ENCODE measurements around the gene FAM131A. TPM values are rescaled to one million over a fixed set of nuclear protein-coding genes. Genes with fewer than 3 reads are reported as not detected.

Gene FAM131A
- polyA plus RNA-seq, 1 donor from 2014 or later, result 141 TPM

DNA sequence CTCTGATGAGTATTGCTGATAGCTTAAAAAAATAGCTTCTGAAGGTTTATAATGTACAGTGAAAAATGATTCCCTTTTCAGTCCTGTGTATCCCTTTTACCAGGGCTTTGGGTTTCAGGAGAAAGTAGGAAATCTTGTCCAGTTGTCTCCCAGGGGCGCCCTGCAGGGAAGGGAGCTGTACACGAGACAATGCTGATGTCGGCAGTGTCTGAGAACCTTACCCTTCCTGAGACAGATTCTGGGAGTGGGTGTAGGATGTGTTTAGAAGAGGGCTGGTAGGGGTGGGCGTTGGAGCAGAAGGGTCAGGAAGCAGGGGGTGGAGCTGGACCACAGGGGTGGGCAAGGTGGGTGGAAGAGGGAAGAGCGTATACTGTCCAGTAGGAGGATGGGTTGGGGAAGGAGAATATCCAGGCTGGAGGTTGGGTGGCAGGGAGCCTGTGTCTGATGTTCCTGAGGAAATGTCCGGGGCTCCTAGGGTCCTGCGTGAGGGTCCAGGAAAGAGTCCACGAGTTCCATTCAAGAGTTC is 35.0 kb downstream of the FAM131A start:
- no peak for TF ChIP-seq RAD21 (conservative IDR thresholded peaks at IDR 0.05)
- TF ChIP-seq, protein P1, sequence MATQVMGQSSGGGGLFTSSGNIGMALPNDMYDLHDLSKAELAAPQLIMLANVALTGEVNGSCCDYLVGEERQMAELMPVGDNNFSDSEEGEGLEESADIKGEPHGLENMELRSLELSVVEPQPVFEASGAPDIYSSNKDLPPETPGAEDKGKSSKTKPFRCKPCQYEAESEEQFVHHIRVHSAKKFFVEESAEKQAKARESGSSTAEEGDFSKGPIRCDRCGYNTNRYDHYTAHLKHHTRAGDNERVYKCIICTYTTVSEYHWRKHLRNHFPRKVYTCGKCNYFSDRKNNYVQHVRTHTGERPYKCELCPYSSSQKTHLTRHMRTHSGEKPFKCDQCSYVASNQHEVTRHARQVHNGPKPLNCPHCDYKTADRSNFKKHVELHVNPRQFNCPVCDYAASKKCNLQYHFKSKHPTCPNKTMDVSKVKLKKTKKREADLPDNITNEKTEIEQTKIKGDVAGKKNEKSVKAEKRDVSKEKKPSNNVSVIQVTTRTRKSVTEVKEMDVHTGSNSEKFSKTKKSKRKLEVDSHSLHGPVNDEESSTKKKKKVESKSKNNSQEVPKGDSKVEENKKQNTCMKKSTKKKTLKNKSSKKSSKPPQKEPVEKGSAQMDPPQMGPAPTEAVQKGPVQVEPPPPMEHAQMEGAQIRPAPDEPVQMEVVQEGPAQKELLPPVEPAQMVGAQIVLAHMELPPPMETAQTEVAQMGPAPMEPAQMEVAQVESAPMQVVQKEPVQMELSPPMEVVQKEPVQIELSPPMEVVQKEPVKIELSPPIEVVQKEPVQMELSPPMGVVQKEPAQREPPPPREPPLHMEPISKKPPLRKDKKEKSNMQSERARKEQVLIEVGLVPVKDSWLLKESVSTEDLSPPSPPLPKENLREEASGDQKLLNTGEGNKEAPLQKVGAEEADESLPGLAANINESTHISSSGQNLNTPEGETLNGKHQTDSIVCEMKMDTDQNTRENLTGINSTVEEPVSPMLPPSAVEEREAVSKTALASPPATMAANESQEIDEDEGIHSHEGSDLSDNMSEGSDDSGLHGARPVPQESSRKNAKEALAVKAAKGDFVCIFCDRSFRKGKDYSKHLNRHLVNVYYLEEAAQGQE (IDR thresholded peaks at IDR 0.05; ENCODE audit: borderline replicate concordance), result no peak
- no peak for TF ChIP-seq EZH2 (IDR thresholded peaks at IDR 0.05; ENCODE audit: borderline replicate concordance, insufficient read depth, low read length, poor library complexity, severe bottlenecking)
- no peak for TF ChIP-seq TAF1 (IDR thresholded peaks at IDR 0.05; ENCODE audit: low read depth)
- TF ChIP-seq MXI1 (conservative IDR thresholded peaks at IDR 0.05; ENCODE audit: poor library complexity, severe bottlenecking), result no peak
- TF ChIP-seq EP300 (conservative IDR thresholded peaks at IDR 0.05; ENCODE audit: poor library complexity, severe bottlenecking), result no peak
- TF ChIP-seq, protein P2, sequence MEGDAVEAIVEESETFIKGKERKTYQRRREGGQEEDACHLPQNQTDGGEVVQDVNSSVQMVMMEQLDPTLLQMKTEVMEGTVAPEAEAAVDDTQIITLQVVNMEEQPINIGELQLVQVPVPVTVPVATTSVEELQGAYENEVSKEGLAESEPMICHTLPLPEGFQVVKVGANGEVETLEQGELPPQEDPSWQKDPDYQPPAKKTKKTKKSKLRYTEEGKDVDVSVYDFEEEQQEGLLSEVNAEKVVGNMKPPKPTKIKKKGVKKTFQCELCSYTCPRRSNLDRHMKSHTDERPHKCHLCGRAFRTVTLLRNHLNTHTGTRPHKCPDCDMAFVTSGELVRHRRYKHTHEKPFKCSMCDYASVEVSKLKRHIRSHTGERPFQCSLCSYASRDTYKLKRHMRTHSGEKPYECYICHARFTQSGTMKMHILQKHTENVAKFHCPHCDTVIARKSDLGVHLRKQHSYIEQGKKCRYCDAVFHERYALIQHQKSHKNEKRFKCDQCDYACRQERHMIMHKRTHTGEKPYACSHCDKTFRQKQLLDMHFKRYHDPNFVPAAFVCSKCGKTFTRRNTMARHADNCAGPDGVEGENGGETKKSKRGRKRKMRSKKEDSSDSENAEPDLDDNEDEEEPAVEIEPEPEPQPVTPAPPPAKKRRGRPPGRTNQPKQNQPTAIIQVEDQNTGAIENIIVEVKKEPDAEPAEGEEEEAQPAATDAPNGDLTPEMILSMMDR (IDR thresholded peaks at IDR 0.05; ENCODE audit: poor library complexity, severe bottlenecking), result no peak
- TF ChIP-seq POLR2AphosphoS5 (IDR thresholded peaks at IDR 0.05), result no peak
- TF ChIP-seq SMC3 (conservative IDR thresholded peaks at IDR 0.05; ENCODE audit: poor library complexity), result no peak
- H2AFZ ChIP-seq (ENCODE audit: low read depth, low read length), result no peak overlapping the region
- no peak overlapping the region for H3K27ac ChIP-seq (ENCODE audit: low read length)
- H3K27me3 ChIP-seq (ENCODE audit: insufficient read depth, low read depth, low read length), result no peaks in the 10 kb centered on the region
- no peaks in the 10 kb centered on the region for H3F3A ChIP-seq (ENCODE audit: insufficient read depth, low read length, poor library complexity, severe bottlenecking)
- H3K9ac ChIP-seq (ENCODE audit: low read length), result no peak overlapping the region
- H3K9me2 ChIP-seq (ENCODE audit: insufficient read depth, low read length), result no peaks in the 10 kb centered on the region
- no peak overlapping the region for H3K4me3 ChIP-seq (ENCODE audit: low read length)
- H3K79me2 ChIP-seq (replicated peaks; ENCODE audit: insufficient read depth, low read length), result no peaks in the 10 kb centered on the region
- H3K36me3 ChIP-seq (ENCODE audit: insufficient read depth, low read length), result peaks cover 5% of the 10 kb centered on the region
- no peaks in the 10 kb centered on the region for H4K20me1 ChIP-seq (ENCODE audit: insufficient read depth)
- H3K4me2 ChIP-seq (ENCODE audit: low read length), result no peak overlapping the region
- H3K9me3 ChIP-seq (ENCODE audit: low read length), result no peaks in the 10 kb centered on the region

DNA sequence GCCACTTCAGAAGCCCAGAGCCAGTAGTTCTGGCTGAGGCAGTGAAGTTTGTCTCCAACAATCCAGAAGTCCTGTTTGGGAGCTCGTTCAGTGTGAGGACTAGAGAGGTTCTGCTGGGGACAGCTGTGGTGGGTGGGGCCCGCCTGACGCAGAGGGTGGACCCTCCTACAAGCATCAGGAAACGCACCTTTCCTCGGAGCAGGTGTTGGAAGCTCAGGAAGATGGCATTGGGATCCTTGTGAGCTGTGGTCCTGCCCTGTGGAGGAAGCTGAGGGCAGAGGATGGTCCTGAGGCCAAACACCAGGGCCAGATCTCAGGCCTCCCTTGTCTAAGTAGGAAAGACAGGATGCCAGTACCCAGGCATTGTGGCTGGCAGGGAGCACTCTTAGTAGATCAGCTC is 35.5 kb downstream of the FAM131A start:
- H3K4me2 ChIP-seq (ENCODE audit: low read length), result no peak overlapping the region
- H3K36me3 ChIP-seq (ENCODE audit: insufficient read depth, low read length), result peaks cover 5% of the 10 kb centered on the region
- no peak overlapping the region for H3K9ac ChIP-seq (ENCODE audit: low read length)
- H3K27ac ChIP-seq (ENCODE audit: low read length), result no peak overlapping the region
- H4K20me1 ChIP-seq (ENCODE audit: insufficient read depth), result no peaks in the 10 kb centered on the region
- H2AFZ ChIP-seq (ENCODE audit: low read depth, low read length), result no peak overlapping the region
- no peaks in the 10 kb centered on the region for H3F3A ChIP-seq (ENCODE audit: insufficient read depth, low read length, poor library complexity, severe bottlenecking)
- no peaks in the 10 kb centered on the region for H3K27me3 ChIP-seq (ENCODE audit: insufficient read depth, low read depth, low read length)
- no peak overlapping the region for H3K4me3 ChIP-seq (ENCODE audit: low read length)
- no peaks in the 10 kb centered on the region for H3K9me2 ChIP-seq (ENCODE audit: insufficient read depth, low read length)
- TF ChIP-seq POLR2AphosphoS5 (IDR thresholded peaks at IDR 0.05) (no peak), TAF1 (IDR thresholded peaks at IDR 0.05; ENCODE audit: low read depth) (no peak), EZH2 (IDR thresholded peaks at IDR 0.05; ENCODE audit: borderline replicate concordance, insufficient read depth, low read length, poor library complexity, severe bottlenecking) (no peak), RAD21 (conservative IDR thresholded peaks at IDR 0.05) (no peak)
- H3K79me2 ChIP-seq (replicated peaks; ENCODE audit: insufficient read depth, low read length), result no peaks in the 10 kb centered on the region
- no peaks in the 10 kb centered on the region for H3K9me3 ChIP-seq (ENCODE audit: low read length)

Data from neural cell (in vitro differentiated cells).